Measurements from ENCODE around the gene NFKBIB.

DNA sequence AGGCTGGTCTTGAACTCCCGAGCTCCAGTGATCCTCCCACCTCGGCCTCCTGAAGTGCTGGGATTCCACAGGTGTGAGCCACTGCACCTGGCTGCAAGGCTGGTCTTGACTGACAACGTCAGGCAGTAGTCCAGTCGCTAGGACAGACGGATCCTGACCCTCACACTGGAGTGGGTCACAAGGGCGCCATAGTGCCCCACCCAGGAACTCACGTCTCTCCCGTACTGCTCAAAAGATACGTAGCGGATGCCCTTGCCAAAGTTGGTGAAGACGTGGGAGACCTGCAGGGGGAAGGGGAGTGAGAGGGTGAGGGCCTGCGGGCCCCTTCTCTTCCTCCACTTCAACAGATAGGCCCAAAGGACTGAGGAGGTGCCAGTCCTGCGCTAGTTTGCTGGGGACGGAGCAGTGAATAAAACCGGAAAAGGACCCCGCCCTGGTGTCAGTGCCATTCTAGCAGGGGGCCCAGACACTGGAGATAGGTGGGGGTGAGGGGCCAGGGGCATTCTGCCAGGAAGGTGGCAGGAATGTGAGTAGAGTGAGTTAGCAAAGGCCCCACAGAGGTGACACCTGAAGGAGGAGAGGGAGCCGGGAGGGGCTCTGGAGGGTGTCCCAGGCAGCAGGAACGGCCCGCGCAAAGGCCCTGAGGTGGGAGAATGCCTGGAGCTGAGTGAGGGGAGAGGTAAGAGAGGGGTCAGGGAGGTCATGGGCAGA is 42.9 kb downstream of the NFKBIB start:
- no peak for TF ChIP-seq ZNF274 (IDR thresholded peaks at IDR 0.05; ENCODE audit: low read depth, low read length)
- no peak for TF ChIP-seq SUZ12 (IDR thresholded peaks at IDR 0.05; ENCODE audit: extremely low read depth, insufficient read depth, insufficient read length)
